Endodermal cell (in vitro differentiated cells): ENCODE results near the gene MGAT4A. TPM values are rescaled to one million over a fixed set of nuclear protein-coding genes. Genes with fewer than 3 reads are reported as not detected.

Source experiments
- DNase-seq: peaks from one replicate; pipeline ENCODE4 v3.0.0-alpha.2; 2017
- H3K27ac ChIP-seq: 2 replicates; pipeline ENCODE4 v1.5.1; 2013; ENCODE audit warnings: mild to moderate bottlenecking, low read depth, low read length, moderate library complexity
- H3K27me3 ChIP-seq: 2 replicates; pipeline ENCODE4 v1.6.1; 2013; ENCODE audit warnings: mild to moderate bottlenecking, low read length, moderate library complexity; ENCODE audit not compliant: insufficient read depth, control insufficient read depth, poor library complexity, severe bottlenecking
- H3K36me3 ChIP-seq: 2 replicates; pipeline ENCODE4 v1.7.0; 2013; ENCODE audit warnings: mild to moderate bottlenecking, low read length, moderate library complexity; ENCODE audit not compliant: control insufficient read depth, insufficient read depth
- H3K4me1 ChIP-seq: one replicate; pipeline ENCODE4 v1.7.0; 2013; ENCODE audit warnings: low read length; ENCODE audit not compliant: control insufficient read depth, insufficient read depth
- H3K4me3 ChIP-seq: 2 replicates; pipeline ENCODE4 v1.5.1; 2013; ENCODE audit warnings: mild to moderate bottlenecking, low read length, moderate library complexity
- H3K9ac ChIP-seq: 2 replicates; pipeline ENCODE4 v1.6.1; 2013; ENCODE audit warnings: mild to moderate bottlenecking, low read length, moderate library complexity; ENCODE audit not compliant: poor library complexity, severe bottlenecking; ENCODE audit errors: extremely low read depth
- H3K9me3 ChIP-seq: 2 replicates; pipeline ENCODE4 v1.6.1; 2013; ENCODE audit warnings: mild to moderate bottlenecking, low read length, moderate library complexity; ENCODE audit not compliant: control insufficient read depth
- H3K27ac Mint-ChIP-seq: 2 replicates; pipeline ENCODE4 v1.8.0; 2020; ENCODE audit warnings: mixed read lengths
- H3K27me3 Mint-ChIP-seq: 2 replicates; pipeline ENCODE4 v1.8.0; 2021; ENCODE audit warnings: mild to moderate bottlenecking, mixed read lengths; ENCODE audit not compliant: insufficient read depth
- H3K36me3 Mint-ChIP-seq: 2 replicates; pipeline ENCODE4 v1.8.0; 2020; ENCODE audit warnings: low read depth, mixed read lengths
- H3K4me1 Mint-ChIP-seq: 2 replicates; pipeline ENCODE4 v1.8.0; 2020; ENCODE audit warnings: mixed read lengths
- H3K4me3 Mint-ChIP-seq: 2 replicates; pipeline ENCODE4 v1.8.0; 2020; ENCODE audit warnings: mild to moderate bottlenecking, moderate library complexity, mixed read lengths
- H3K9me3 Mint-ChIP-seq: 2 replicates; pipeline ENCODE4 v1.8.0; 2020; ENCODE audit warnings: mild to moderate bottlenecking, mixed read lengths
- CTCF ChIP-seq: fragments of 200-600 bp; sonication (generic); conservative IDR thresholded peaks from 2 replicates; pipeline ENCODE4 v1.5.0; 2021; ENCODE audit warnings: antibody characterized with exemption, mild to moderate bottlenecking
- WGBS, 2 experiments: methylation state at CpG; one replicate each; pipeline versions ENCODE4 v1.1.5 to v1.1.7; 2013; ENCODE audit warnings: missing lambda C conversion rate in 2 of 2, mixed read lengths in 1 of 2; ENCODE audit not compliant: insufficient coverage in 1 of 2, insufficient read length in 1 of 2; 5-methylcytosine and 5-hydroxymethylcytosine counted together
- total RNA-seq, 2 donors: library from RNA; stranded (reverse); fragmentation: NEBNext Ultra II Directional in 1 of 2; extraction: Animal tissue kit (Norgen Biotek cat#: 25700) in 1 of 2; gene quantifications; 2 replicates in 1 of 2; 3 replicates in 1 of 2; pipeline ENCODE4 v1.2.1, GENCODE V29; 2021

MGAT4A gene
- total RNA-seq, 2 donors from 2014 or later, result 8.2 to 11.1 TPM

- peaks cover 12% of the 10 kb centered on the region for H3K4me1 Mint-ChIP-seq
- Histone ChIP-seq H3K27me3 (no peaks in the 10 kb centered on the region), H3K4me3 (no peak overlapping the region), H3K4me1 (peaks cover 5% of the 10 kb centered on the region), H3K36me3 (peaks cover 99% of the 10 kb centered on the region), H3K9me3 (peaks cover 11% of the 10 kb centered on the region), H3K9ac (no peak overlapping the region), H3K27ac (no peak overlapping the region)
- peak; percentile 32 for DNase-seq
- no peak overlapping the region for H3K27ac Mint-ChIP-seq
- TF ChIP-seq CTCF, result no peak
- H3K27me3 Mint-ChIP-seq, result no peaks in the 10 kb centered on the region
- H3K9me3 Mint-ChIP-seq, result peaks cover 7% of the 10 kb centered on the region
- no peak overlapping the region for H3K4me3 Mint-ChIP-seq
- peaks cover 59% of the 10 kb centered on the region for H3K36me3 Mint-ChIP-seq
- 93 to 100% methylated on average over 3 to 4 of the region's 4 CpGs for WGBS, 2 experiments
These were observed 142.0 kb downstream of the MGAT4A start for GRCh38 chr2:98588880-98589431.

- peaks cover 8% of the 10 kb centered on the region for H3K4me1 ChIP-seq
- no peak overlapping the region for H3K4me3 ChIP-seq
- no peaks in the 10 kb centered on the region for H3K9me3 Mint-ChIP-seq
- no peak overlapping the region for H3K27ac Mint-ChIP-seq
- no peak overlapping the region for H3K9ac ChIP-seq
- no peaks in the 10 kb centered on the region for H3K27me3 ChIP-seq
- DNase-seq, result peak; percentile 40
- peaks cover 98% of the 10 kb centered on the region for H3K36me3 ChIP-seq
- H3K9me3 ChIP-seq, result no peaks in the 10 kb centered on the region
- no peaks in the 10 kb centered on the region for H3K27me3 Mint-ChIP-seq
- peaks cover 55% of the 10 kb centered on the region for H3K36me3 Mint-ChIP-seq
- peaks cover 17% of the 10 kb centered on the region for H3K4me1 Mint-ChIP-seq
- 97 to 100% methylated on average over 2 to 6 of the region's 6 CpGs for WGBS, 2 experiments
- H3K4me3 Mint-ChIP-seq, result no peak overlapping the region
- no peak for TF ChIP-seq CTCF
- H3K27ac ChIP-seq, result no peak overlapping the region
These were observed 144.3 kb downstream of the MGAT4A start for GRCh38 chr2:98586551-98587140.

- TF ChIP-seq CTCF, result no peak
- H3K9me3 Mint-ChIP-seq, result no peaks in the 10 kb centered on the region
- Histone ChIP-seq H3K4me1 (peaks cover 8% of the 10 kb centered on the region), H3K9ac (no peak overlapping the region), H3K9me3 (no peaks in the 10 kb centered on the region), H3K4me3 (no peak overlapping the region), H3K36me3 (peaks cover 97% of the 10 kb centered on the region), H3K27me3 (no peaks in the 10 kb centered on the region), H3K27ac (no peak overlapping the region)
- WGBS, 2 experiments, result 96 to 98% methylated on average over 8 to 10 of the region's 10 CpGs
- no peak for DNase-seq
- no peak overlapping the region for H3K4me3 Mint-ChIP-seq
- H3K27ac Mint-ChIP-seq, result no peak overlapping the region
- H3K27me3 Mint-ChIP-seq, result no peaks in the 10 kb centered on the region
- peaks cover 43% of the 10 kb centered on the region for H3K36me3 Mint-ChIP-seq
- H3K4me1 Mint-ChIP-seq, result peaks cover 17% of the 10 kb centered on the region
These were observed 145.5 kb downstream of the MGAT4A start for GRCh38 chr2:98585386-98585785.
